Endothelial cell of umbilical vein (primary cell): Measurements from ENCODE around the gene GALNT13. TPM values are rescaled to one million over a fixed set of nuclear protein-coding genes. Genes with fewer than 3 reads are reported as not detected.

Experiments used
- BruUV-seq: library from RNA; stranded (reverse); fragments of 400-500 nt; replicated peaks from 2 replicates; lab custom pipeline; 2021; lab: Mats Ljungman, UMichigan
- CTCF ChIA-PET: fragments of 300-600, 350-600 bp; sonication (Branson Sonifier 250); formaldehyde crosslinking; loops from one replicate; lab custom pipeline; 2021; ENCODE audit warnings: antibody characterized with exemption, inconsistent platforms; lab: Charles Lee
- POLR2A ChIA-PET: fragments of 300-600, 350-600 bp; sonication (Branson Sonifier 250); formaldehyde crosslinking; loops from one replicate; lab custom pipeline; 2021; ENCODE audit warnings: antibody characterized with exemption, inconsistent platforms; lab: Charles Lee
- DNase-seq: peaks from one replicate; pipeline ENCODE4 v3.0.0-alpha.2; 2011; ENCODE audit warnings: low read depth, low spot score
- FAIRE-seq: peaks from 2 replicates; lab custom pipeline; 2011; peaks lifted over from hg19 to GRCh38; lab: Jason Lieb, UNC
- H2AFZ ChIP-seq: 2 replicates; pipeline ENCODE4 v1.6.0; 2012; ENCODE audit warnings: low read depth, low read length, control low read depth, inconsistent platforms
- H3K27ac ChIP-seq: 2 replicates; pipeline ENCODE4 v1.5.1; 2011; ENCODE audit warnings: low read depth, mild to moderate bottlenecking, control low read depth, low read length, moderate library complexity; ENCODE audit not compliant: insufficient read depth
- H3K27me3 ChIP-seq, 2 experiments: 2 replicates each; pipeline versions ENCODE4 v1.6.0 to v1.6.1; 2011; ENCODE audit warnings: low read length in 2 of 2, mixed read lengths in 1 of 2; ENCODE audit not compliant: control insufficient read depth in 2 of 2, insufficient read depth in 2 of 2
- H3K36me3 ChIP-seq, 2 experiments: 2 replicates in 1 of 2; 3 replicates in 1 of 2; pipeline ENCODE4 v1.5.1; 2011; ENCODE audit warnings: low read length in 2 of 2, mild to moderate bottlenecking in 1 of 2, moderate library complexity in 1 of 2; ENCODE audit not compliant: control insufficient read depth in 2 of 2, insufficient read depth in 2 of 2; ENCODE audit errors: extremely low read depth in 1 of 2
- H3K4me1 ChIP-seq: 3 replicates; pipeline ENCODE4 v1.5.1; 2011; ENCODE audit warnings: mild to moderate bottlenecking, low read length; ENCODE audit not compliant: control insufficient read depth, insufficient read depth; ENCODE audit errors: extremely low read depth
- H3K4me2 ChIP-seq: 2 replicates; pipeline ENCODE4 v1.6.1; 2011; ENCODE audit warnings: low read length, control low read depth, mixed read lengths; ENCODE audit not compliant: insufficient read depth
- H3K4me3 ChIP-seq, 3 experiments: fragments of 200-600 bp in 1 of 3; sonication (generic), shearing (Covaris generic) in 1 of 3; replicated peaks in 1 of 3; 2 replicates each; pipeline ENCODE4 v1.5.1; 2011 to 2016; ENCODE audit warnings: control low read depth in 3 of 3, low read length in 3 of 3, mild to moderate bottlenecking in 2 of 3, inconsistent platforms in 1 of 3, low read depth in 1 of 3, moderate library complexity in 1 of 3; ENCODE audit not compliant: insufficient read depth in 1 of 3
- H3K79me2 ChIP-seq: 2 replicates; pipeline ENCODE4 v1.6.0; 2012; ENCODE audit warnings: low read length, inconsistent platforms; ENCODE audit not compliant: control insufficient read depth, insufficient read depth
- H3K9ac ChIP-seq: replicated peaks from 2 replicates; pipeline ENCODE3; 2011; ENCODE audit warnings: low read length, control low read depth; ENCODE audit not compliant: insufficient read depth; ENCODE audit errors: extremely low read depth
- H3K9me1 ChIP-seq: replicated peaks from 3 replicates; pipeline ENCODE4 v1.6.0; 2011; ENCODE audit warnings: mild to moderate bottlenecking, low read length; ENCODE audit not compliant: control insufficient read depth, insufficient read depth; ENCODE audit errors: extremely low read depth
- H3K9me3 ChIP-seq: replicated peaks from 2 replicates; pipeline ENCODE4 v1.5.1; 2012; ENCODE audit warnings: low read length, inconsistent platforms; ENCODE audit not compliant: control insufficient read depth, insufficient read depth
- H4K20me1 ChIP-seq: replicated peaks from 2 replicates; pipeline ENCODE3; 2011; ENCODE audit warnings: mild to moderate bottlenecking, low read length; ENCODE audit not compliant: control insufficient read depth, insufficient read depth; ENCODE audit errors: extremely low read depth
- CTCF ChIP-seq, 2 donors: IDR thresholded peaks; 1 replicate in 1 of 2; 2 replicates in 1 of 2; pipeline ENCODE4 v1.5.1; 2011; ENCODE audit warnings: low read length in 2 of 2, mild to moderate bottlenecking in 2 of 2, moderate library complexity in 2 of 2, control low read depth in 1 of 2, inconsistent platforms in 1 of 2, low read depth in 1 of 2; ENCODE audit not compliant: insufficient read depth in 1 of 2; ENCODE audit errors: extremely low read depth in 1 of 2
- EZH2 ChIP-seq: IDR thresholded peaks from 2 replicates; pipeline ENCODE4 v1.6.1; 2012; ENCODE audit warnings: borderline replicate concordance, low read depth, mild to moderate bottlenecking, moderate library complexity, low read length, inconsistent platforms; ENCODE audit not compliant: severe bottlenecking
- FOS ChIP-seq: IDR thresholded peaks from 2 replicates; pipeline ENCODE4 v1.6.1; 2011; ENCODE audit warnings: mild to moderate bottlenecking, low read length, moderate library complexity, borderline replicate concordance; ENCODE audit not compliant: insufficient read depth
- GATA2 ChIP-seq: IDR thresholded peaks from 2 replicates; pipeline ENCODE4 v1.7.0; 2011; ENCODE audit warnings: low read depth, mild to moderate bottlenecking, moderate library complexity, mixed read lengths, low read length; ENCODE audit not compliant: insufficient read length, insufficient read depth
- JUN ChIP-seq: IDR thresholded peaks from 2 replicates; pipeline ENCODE4 v1.6.1; 2011; ENCODE audit warnings: borderline replicate concordance, low read depth; ENCODE audit not compliant: insufficient read length, insufficient read depth
- MYC ChIP-seq: IDR thresholded peaks from one replicate; pipeline ENCODE4 v1.6.1; 2011; ENCODE audit warnings: mild to moderate bottlenecking, low read depth, low read length
- POLR2A ChIP-seq: IDR thresholded peaks from 2 replicates; pipeline ENCODE4 v1.6.1; 2012; ENCODE audit warnings: low read depth, mild to moderate bottlenecking, control low read depth, low read length
- POLR2AphosphoS5 ChIP-seq: IDR thresholded peaks from 2 replicates; pipeline ENCODE4 v1.6.1; 2012; ENCODE audit warnings: low read depth, mild to moderate bottlenecking, control low read depth, low read length, moderate library complexity; ENCODE audit not compliant: insufficient read depth
- dilution Hi-C: fragments of 300-500 bp; cut with MboI; formaldehyde crosslinking; loops from one replicate; pipeline ENCODE4 v1.15.0; 2019; ENCODE audit warnings: low sequenced_read_pairs; ENCODE audit not compliant: extremely low pct_ligation_motif_present
- intact Hi-C: fragments of 100-400 bp; cut with micrococcal nuclease; formaldehyde crosslinking; loops from one replicate; pipeline ENCODE4 v1.10.0; 2022
- polyA plus RNA-seq, 4 experiments: library from polyadenylated mRNA; depleted of rRNA in 3 of 4; stranded (reverse) in 3 of 4; unstranded in 1 of 4; fragments of >200 nt; gene quantifications; 2 replicates each; pipeline versions ENCODE4 v1.2.1 to v1.2.3, GENCODE V29; 2011 to 2012; ENCODE audit warnings: missing spikeins in 1 of 4
- total RNA-seq: library from RNA; stranded (reverse); gene quantifications from 2 replicates; pipeline ENCODE4 v1.2.3, GENCODE V29; 2021
- TF ChIP-seq, protein P1 (sequence below): IDR thresholded peaks from 2 replicates; pipeline ENCODE4 v1.6.1; 2011; ENCODE audit not compliant: insufficient read depth, insufficient read length

GALNT13 gene
- total and polyA plus RNA-seq, 2 donors (not counting 3 experiments of a cell fraction or from before 2014, with no cell fraction given): 0.06 TPM; not detected in 1

GRCh38 chr2:154161286-154161685 is 289.6 kb downstream of the GALNT13 start:
- H3K9ac ChIP-seq: no peak overlapping the region

More at GRCh38 chr2:154161286-154161685, 289.6 kb downstream of the GALNT13 start:
- FAIRE-seq: no peak
- Histone ChIP-seq H3K79me2 (no peaks in the 10 kb centered on the region), H3K36me3 (no peaks in the 10 kb centered on the region), H3K4me1 (no peaks in the 10 kb centered on the region), H3K9me1 (no peaks in the 10 kb centered on the region), H3K9me3 (no peaks in the 10 kb centered on the region), H3K4me3 (no peak overlapping the region), H3K27me3 (no peaks in the 10 kb centered on the region), H3K4me2 (no peak overlapping the region), H3K27ac (no peak overlapping the region), H4K20me1 (no peaks in the 10 kb centered on the region), H2AFZ (no peak overlapping the region)
- ChIA-PET POLR2A (no interaction called here), CTCF (no interaction called here)
- TF ChIP-seq MYC (no peak), EZH2 (no peak), CTCF (IDR thresholded peaks at IDR 0.05; ENCODE audit: extremely low read depth in 1 of 2, insufficient read depth in 1 of 2, low read depth in 1 of 2, low read length in 2 of 2) (no peak), POLR2AphosphoS5 (no peak), FOS (no peak), POLR2A (no peak), JUN (no peak), GATA2 (no peak)
- TF ChIP-seq, protein P1, sequence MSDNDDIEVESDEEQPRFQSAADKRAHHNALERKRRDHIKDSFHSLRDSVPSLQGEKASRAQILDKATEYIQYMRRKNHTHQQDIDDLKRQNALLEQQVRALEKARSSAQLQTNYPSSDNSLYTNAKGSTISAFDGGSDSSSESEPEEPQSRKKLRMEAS: no peak
- DNase-seq: no peak
- dilution Hi-C loops (no loop called here), intact Hi-C loops (no loop called here)
- BruUV-seq: no TSS peak
